ENCODE results near the gene SIX1. TPM values are rescaled to one million over a fixed set of nuclear protein-coding genes. Genes with fewer than 3 reads are reported as not detected.

SIX1 gene
- total and polyA plus RNA-seq, 2 experiments from 2014 or later = 0.35 to 0.71 TPM

- Mint-ChIP-seq H3K27ac (no peak overlapping the region), H3K4me3 (no peak overlapping the region), H3K36me3 (ENCODE audit: low read depth) (peaks cover 4% of the 10 kb centered on the region), H3K4me1 (peaks cover 13% of the 10 kb centered on the region; the same call in 2 of the 3 replicates), H3K9me3 (peaks cover 12% of the 10 kb centered on the region), H3K27me3 (ENCODE audit: insufficient read depth, low read depth, poor library complexity) (no peaks in the 10 kb centered on the region)
- no peaks in the 10 kb centered on the region for H3K79me2 ChIP-seq (replicated peaks; ENCODE audit: insufficient read depth)
- H3K27ac ChIP-seq (ENCODE audit: low read depth) = no peak overlapping the region
- no peak overlapping the region for H3K4me3 ChIP-seq
- no peak overlapping the region for H2AFZ ChIP-seq
- H3K36me3 ChIP-seq (ENCODE audit: insufficient read depth) = no peaks in the 10 kb centered on the region
- TF ChIP-seq JUNB (IDR thresholded peaks at IDR 0.05; ENCODE audit: unreplicated experiment) (no peak), NANOG (IDR thresholded peaks at IDR 0.05; ENCODE audit: borderline replicate concordance) (no peak), ZNF462 (CRISPR knock-in tag; IDR thresholded peaks at IDR 0.05) (no peak), EZH2 (IDR thresholded peaks at IDR 0.05; ENCODE audit: low read depth, unreplicated experiment) (no peak), EZH2phosphoT487 (IDR thresholded peaks at IDR 0.05; ENCODE audit: unreplicated experiment) (no peak), STAT1 (IDR thresholded peaks at IDR 0.05; ENCODE audit: unreplicated experiment) (no peak), REST (IDR thresholded peaks at IDR 0.05; ENCODE audit: unreplicated experiment) (no peak), ZNF331 (CRISPR knock-in tag; IDR thresholded peaks at IDR 0.05; ENCODE audit: low read depth) (no peak), ZNF114 (CRISPR knock-in tag; IDR thresholded peaks at IDR 0.05) (no peak), POLR2AphosphoS5 (IDR thresholded peaks at IDR 0.05; ENCODE audit: low read depth) (no peak), CREB1 (CRISPR knock-in tag; IDR thresholded peaks at IDR 0.05; ENCODE audit: low read depth) (no peak), ETS1 (IDR thresholded peaks at IDR 0.05) (no peak)
- TF ChIP-seq, protein P1, sequence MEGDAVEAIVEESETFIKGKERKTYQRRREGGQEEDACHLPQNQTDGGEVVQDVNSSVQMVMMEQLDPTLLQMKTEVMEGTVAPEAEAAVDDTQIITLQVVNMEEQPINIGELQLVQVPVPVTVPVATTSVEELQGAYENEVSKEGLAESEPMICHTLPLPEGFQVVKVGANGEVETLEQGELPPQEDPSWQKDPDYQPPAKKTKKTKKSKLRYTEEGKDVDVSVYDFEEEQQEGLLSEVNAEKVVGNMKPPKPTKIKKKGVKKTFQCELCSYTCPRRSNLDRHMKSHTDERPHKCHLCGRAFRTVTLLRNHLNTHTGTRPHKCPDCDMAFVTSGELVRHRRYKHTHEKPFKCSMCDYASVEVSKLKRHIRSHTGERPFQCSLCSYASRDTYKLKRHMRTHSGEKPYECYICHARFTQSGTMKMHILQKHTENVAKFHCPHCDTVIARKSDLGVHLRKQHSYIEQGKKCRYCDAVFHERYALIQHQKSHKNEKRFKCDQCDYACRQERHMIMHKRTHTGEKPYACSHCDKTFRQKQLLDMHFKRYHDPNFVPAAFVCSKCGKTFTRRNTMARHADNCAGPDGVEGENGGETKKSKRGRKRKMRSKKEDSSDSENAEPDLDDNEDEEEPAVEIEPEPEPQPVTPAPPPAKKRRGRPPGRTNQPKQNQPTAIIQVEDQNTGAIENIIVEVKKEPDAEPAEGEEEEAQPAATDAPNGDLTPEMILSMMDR (conservative IDR thresholded peaks at IDR 0.05; ENCODE audit: low read depth in 2 of 2) = no peak
- H3F3A ChIP-seq (replicated peaks; ENCODE audit: low read depth) = no peaks in the 10 kb centered on the region
- no peak overlapping the region for H3K4me2 ChIP-seq
- no peaks in the 10 kb centered on the region; the same call in 1 of the 2 replicates for H3K9me2 ChIP-seq (ENCODE audit: insufficient read depth)
- no peaks in the 10 kb centered on the region for H4K20me1 ChIP-seq (replicated peaks; ENCODE audit: insufficient read depth)
- ATAC-seq (no peak), DNase-seq (ENCODE audit: low spot score) (no peak)
- peaks cover 20% of the 10 kb centered on the region for H3K4me1 ChIP-seq (ENCODE audit: insufficient read depth)
- H3K27me3 ChIP-seq (ENCODE audit: insufficient read depth) = no peaks in the 10 kb centered on the region
Observed at GRCh38 chr14:60602291-60602690, 47.0 kb downstream of the SIX1 start.
